Measurements from ENCODE around the gene TMOD1.
"Not testable (repeated sequence)": the region's sequence is repeated elsewhere in the genome, so short reads cannot be mapped to it uniquely, and the experiment has no call there.

The TMOD1 gene

DNA sequence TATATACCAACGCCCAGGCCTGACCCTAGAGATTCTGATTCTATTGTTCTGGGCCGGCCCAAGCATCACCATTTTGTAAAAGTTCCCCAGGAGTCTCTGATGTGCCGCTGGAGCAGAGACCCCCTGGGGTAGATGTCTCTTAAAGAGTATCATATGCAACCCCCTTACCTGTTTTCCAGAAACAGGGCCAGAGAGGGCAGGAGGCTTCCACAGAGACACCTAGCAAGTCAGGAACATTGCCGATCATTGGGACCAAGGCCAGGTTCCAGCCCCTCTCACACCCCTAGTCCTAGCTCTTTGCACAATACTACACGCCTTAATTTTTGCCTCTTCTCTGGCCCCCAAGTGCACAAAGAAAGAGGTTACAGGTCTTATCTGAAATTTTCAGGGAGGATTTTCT is 63.8 kb downstream of the TMOD1 start:
- DNase-seq (ENCODE audit: low read depth in 2 of 2) = no peak

DNA sequence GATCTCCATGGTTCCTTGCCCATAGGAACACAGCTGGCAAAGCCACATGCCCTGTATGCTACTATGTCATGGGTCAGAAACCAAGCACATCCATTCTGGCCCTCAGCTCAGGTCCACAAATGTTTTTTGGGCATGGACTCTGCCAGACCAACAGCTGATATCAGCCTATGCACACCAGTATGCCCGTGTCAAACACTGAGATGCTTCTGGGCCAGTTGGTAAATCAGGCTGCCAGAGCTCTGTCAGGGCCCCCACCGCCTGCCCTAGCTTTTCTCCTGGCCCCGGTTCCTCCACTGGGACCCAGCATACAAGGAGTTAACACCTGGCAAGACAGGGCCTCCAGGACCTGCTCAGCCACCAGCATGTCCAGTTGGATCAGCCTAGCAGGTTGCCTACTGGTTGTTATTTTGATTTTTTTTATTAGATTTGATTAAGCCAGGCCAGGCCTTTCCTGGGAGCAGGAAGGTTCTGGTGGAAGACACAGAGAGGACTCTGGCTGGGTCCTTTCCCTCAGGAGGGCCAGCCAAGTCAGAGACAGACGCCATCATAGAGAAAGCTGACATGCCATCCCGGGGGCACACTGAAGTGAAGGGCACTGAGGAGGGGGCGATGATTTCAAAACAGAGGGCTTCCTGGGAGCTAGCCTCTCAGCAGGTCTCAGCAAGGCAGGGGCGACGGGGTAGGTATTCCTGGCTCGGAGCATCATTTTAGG is 65.9 kb downstream of the TMOD1 start:
- no peak for DNase-seq (ENCODE audit: low read depth in 2 of 2)

- no peak for DNase-seq (ENCODE audit: low read depth in 2 of 2)
Measured at GRCh38 chr9:97567894-97568202, 66.4 kb downstream of the TMOD1 start.

DNA sequence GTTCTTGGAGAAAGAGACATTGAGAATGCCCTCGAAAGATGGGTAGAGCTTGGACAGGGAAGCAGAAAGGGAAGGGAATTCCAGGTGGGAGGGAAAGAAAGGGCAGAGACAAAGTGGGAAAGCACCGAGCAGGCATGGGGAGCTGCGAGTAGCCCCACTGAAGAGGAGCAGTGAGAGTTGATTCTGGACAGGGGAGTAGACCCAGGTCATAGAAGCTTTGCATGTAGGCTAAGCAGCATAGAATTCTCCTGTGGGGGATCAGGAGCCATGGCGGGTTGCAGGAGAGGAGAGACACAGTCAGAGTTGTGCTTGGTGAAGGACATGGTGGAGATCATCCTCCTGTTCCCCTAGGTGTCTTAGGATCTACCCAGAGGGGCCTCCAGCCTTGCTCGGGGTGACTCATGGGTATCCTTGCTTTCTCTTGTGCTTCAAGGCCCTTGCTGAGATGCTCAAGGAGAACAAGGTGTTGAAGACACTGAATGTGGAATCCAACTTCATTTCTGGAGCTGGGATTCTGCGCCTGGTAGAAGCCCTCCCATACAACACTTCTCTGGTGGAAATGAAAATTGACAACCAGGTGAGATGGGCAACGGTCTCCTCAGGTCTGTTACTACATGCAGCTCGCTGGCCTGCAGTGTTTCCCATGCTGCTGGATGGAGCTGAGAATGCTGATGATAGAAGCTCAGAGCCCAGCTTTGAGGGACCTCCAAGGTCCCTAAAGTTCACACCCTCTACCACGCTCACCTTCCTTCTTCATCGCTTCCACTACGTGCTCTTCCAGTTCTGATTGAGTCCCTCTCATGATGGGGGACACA is 67.2 kb downstream of the TMOD1 start:
- no peak for DNase-seq (ENCODE audit: low read depth in 2 of 2)

DNA sequence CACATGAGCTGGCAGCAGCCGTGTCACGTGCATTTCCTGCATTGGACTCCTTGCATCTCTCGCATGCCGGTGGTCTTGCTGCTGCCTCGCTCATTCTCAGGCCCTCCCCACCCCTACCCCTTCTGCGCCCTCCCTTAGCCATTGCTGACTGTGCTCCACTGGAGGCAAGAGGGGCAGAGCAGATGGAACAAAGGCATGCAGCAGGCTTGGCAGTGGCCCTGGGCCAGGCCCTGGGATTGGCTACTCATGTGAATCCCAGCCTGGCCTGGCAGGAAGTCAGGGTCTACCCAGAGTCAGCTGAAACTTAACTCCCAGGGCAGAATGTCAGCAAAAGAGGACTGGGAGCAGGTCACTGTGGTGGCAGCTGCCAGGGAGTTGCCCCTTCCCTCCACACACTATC is 69.4 kb downstream of the TMOD1 start:
- DNase-seq (ENCODE audit: low read depth in 2 of 2) = no peak

- no peak for DNase-seq (ENCODE audit: low read depth in 2 of 2)
Measured at GRCh38 chr9:97571664-97572063, 70.2 kb downstream of the TMOD1 start.

DNA sequence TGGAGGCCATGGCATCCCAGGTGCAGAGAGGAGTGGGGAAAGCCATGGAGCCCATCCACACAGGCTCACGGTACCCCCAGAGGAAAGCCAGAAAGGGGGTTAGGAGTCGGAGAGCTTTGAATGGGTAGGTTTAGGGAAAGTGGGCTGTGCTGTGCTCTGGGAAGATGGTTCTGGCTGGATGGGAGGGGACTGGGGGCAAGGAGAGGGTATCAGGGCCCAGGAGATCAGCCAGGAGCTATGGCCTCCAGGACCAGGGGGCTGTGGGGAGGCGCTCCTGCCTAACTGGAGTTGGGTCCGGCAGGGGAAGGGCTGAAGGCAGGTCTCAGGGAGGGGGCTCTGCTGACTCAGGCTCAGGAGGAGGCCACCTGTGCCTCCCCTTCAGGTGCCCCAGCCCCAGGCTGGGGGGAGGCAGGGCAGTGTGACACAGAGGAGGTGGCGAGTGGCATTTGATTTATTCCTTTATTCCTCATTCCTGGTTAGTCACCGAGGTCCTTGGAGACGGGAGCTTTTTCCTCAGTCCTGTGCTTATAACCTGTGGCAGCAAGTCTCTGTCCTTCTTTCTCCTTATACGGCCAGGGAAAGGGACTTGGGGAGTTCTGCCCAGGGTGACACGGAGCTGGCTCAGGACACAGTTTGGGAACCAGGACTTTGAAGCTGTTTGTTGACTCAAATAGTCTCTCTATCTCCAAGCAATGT is 70.9 kb downstream of the TMOD1 start:
- no peak for DNase-seq (ENCODE audit: low read depth in 2 of 2)

DNA sequence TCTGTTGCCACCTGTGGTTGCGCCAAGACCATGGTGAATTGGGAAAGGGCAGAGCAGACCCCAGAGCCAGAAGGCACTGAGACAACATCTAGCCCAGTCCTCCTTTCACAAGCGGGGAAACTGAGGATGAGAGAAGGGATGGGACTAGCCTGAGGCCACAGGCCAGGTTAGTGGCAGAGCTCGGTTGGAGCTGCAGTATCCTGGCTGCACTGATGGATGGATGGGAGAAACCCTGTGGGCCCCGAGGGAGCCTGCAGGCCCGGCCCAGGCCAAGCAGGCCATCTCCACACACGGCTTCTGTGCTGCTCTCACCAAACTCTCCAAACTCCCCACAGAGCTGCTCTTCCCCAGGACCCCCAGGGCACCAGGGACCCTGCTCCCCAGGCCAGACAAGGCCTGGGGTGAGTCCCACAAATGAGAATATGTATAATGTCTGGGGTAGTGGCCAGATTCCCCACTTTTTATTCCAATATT is 71.5 kb downstream of the TMOD1 start:
- no peak for DNase-seq (ENCODE audit: low read depth in 2 of 2)

DNA sequence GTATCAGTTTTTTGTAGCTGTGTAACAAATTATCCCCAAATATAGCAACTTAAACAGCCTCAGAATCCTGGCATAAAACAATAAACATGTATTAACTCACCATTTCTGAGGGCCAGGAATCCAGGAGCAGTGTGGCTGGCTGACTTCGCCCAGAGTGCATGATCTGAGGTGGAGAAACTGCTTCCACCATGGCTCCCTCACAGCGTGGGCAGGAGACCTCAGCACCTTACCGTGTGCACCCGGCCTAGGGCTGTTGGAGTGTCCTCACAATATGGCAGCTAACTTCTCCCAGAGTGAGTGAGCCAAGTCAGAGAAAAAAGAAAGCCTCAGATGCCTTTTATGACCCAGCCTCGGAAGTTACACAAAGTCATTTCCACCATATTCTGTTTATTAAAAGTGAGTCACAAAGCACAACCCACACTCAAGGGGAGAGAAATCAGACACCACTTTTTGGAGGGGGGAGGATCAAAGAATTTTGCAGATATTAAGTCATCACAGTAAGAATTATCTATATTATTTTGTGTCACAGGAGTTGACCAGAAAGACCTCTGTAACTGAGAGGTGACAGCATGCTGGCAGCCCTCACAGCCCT is 72.1 kb downstream of the TMOD1 start:
- DNase-seq (ENCODE audit: low read depth in 2 of 2) = no peak

- not testable (repeated sequence) for DNase-seq (ENCODE audit: low read depth in 2 of 2)
Measured at GRCh38 chr9:97574101-97574571, 72.7 kb downstream of the TMOD1 start.

DNA sequence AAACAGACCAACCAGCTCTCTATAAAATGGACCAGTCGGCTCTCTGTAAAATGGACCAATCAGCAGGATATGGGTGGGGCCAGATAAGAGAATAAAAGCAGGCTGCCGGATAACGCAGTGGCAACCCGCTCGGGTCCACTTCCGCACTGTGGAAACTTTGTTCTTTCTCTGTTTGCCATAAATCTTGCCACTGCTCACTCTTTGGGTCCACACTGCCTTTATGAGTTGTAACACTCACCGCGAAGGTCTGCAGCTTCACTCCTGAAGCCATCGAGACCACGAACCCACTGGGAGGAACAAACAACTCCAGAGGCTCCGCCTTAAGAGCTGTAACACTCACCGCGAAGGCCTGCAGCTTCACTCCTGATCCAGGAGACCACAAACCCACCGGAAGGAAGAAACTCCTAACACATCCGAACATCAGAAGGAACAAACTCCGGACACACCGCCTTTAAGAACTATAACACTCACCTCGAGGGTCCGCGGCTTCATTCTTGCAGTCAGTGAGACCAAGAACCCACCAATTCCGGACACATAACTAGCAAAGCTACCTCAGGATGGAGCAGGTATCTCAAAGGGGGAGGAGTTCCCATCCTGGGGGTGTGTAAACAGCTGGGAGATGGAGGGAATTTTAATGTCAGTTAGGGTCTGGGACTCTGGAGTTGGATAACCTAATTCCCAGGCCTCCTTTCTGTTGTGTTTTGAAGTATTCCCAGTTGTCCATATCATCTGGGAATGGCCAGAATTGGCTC is 73.6 kb downstream of the TMOD1 start:
- DNase-seq (ENCODE audit: low read depth in 2 of 2) = peak; percentile 23 to 27

DNA sequence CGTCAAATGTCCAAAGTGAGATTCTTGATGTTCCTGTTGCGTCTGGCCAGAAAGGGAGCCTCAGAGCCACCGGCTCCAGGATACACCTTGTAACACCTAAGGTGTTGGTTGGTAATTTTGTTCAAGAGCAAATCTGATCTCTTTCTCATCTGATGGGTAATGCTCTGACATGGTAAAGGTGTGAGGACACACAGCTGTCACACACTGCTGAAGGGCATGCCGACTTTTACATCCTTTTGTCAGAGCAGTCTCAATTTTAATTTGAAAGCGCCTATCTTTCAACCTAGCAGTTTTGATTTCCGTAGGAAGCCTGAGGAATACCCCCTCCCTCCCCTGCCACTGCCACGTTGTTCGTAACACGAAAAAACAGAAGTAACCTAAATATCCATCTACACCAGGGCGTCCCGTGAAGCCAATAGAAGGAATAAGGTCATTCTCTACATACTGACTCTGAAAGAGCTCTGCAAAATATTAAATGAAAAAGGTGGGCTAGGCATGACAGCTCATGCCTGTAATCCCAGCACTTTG is 74.3 kb downstream of the TMOD1 start:
- no peak for DNase-seq (ENCODE audit: low read depth in 2 of 2)

DNA sequence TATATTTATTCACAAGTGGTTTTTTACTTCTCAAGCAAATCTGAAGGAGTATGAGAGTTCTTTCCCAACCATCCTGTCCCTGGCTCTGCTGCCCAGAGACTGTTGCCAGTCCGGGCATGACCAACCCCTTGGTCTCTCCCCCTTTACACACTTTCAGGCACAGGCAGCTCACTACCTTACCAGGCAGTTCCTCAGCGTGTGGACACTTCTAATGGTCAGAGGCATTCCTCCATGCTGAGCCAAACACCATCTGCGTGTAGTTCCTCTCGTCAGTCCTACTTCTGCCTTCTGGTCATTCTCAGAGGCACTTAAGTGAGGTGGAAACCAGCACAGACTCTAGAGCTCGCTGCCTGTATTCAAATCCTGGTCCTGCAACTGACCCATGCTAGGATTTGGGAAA is 75.6 kb downstream of the TMOD1 start:
- DNase-seq (ENCODE audit: low read depth in 2 of 2) = no peak

DNA sequence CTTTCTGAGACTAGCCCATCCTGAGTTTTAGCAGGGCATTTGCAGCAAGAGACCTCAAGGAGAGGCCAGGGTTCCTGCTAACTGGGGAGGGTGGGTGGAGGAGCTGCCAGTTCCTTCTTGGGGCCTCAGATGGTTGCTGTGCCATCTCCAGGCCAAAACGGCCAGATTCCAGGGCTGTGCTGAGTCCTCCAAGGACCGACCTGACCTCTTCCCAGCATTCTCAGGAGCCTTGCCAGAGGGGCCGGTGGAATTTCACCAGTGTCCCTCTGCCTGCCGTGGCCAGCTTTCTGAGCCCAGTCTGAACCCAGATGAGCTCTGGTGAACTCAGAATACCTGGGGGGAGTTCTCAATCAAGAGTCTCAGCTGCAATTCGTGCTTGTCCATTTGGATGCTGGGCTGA is 77.4 kb downstream of the TMOD1 start:
- no peak for DNase-seq (ENCODE audit: low read depth in 2 of 2)

DNA sequence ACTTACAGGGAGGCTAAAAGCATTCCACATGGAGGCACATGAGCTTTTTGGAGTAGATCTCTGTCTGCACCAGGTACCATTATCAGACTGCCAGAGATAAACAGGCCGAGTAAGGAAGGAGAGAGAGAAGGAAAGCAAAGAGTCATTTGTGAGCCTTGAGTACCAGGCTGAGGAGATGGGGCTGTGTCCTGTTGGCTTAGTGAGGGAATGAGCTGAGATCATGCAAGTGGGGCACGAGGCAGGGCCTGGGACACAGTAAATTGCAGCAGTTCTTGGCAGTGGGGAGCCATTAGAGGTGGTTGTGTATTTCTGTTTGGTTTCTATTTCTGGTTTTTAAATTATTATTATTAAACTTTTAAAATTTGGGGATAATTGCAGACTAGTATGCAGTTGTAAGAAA is 78.4 kb downstream of the TMOD1 start:
- DNase-seq (ENCODE audit: low read depth in 2 of 2) = no peak

DNA sequence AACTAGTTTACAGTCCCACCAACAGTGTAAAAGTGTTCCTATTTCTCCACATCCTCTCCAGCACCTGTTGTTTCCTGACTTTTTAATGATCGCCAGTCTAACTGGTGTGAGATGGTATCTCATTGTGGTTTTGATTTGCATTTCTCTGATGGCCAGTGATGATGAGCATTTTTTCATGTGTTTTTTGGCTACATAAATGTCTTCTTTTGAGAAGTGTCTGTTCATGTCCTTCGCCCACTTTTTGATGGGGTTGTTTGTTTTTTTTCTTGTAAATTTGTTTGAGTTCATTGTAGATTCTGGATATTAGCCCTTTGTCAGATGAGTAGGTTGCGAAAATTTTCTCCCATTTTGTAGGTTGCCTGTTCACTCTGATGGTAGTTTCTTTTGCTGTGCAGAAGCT is 80.1 kb downstream of the TMOD1 start:
- DNase-seq (ENCODE audit: low read depth in 2 of 2) = not testable (repeated sequence)

DNA sequence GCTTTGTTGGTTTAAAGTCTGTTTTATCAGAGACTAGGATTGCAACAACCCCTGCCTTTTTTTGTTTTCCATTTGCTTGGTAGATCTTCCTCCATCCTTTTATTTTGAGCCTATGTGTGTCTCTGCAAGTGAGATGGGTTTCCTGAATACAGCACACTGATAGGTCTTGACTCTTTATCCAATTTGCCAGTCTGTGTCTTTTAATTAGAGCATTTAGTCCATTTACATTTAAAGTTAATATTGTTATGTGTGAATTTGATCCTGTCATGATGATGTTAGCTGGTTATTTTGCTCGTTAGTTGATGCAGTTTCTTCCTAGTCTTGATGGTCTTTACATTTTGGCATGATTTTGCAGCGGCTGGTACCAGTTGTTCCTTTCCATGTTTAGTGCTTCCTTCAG is 83.3 kb downstream of the TMOD1 start:
- not testable (repeated sequence) for DNase-seq (ENCODE audit: low read depth in 2 of 2)

DNA sequence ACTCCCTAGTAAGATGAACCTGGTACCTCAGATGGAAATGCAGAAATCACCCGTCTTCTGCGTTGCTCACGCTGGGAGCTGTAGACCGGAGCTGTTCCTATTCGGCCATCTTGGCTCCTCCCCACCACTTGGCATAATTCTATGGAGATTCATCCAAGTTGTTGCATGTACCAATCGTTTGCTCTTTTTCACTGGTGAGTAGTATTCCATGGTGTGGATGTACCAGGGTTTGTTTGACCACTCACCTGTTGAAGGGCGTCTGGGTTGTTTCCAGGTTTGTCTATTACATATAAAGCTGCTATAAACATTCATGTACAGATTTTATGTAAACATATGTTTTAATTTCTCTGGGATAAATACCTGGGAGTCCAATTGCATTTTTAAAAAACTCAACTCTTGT is 85.4 kb downstream of the TMOD1 start:
- not testable (repeated sequence) for DNase-seq (ENCODE audit: low read depth in 2 of 2)

DNA sequence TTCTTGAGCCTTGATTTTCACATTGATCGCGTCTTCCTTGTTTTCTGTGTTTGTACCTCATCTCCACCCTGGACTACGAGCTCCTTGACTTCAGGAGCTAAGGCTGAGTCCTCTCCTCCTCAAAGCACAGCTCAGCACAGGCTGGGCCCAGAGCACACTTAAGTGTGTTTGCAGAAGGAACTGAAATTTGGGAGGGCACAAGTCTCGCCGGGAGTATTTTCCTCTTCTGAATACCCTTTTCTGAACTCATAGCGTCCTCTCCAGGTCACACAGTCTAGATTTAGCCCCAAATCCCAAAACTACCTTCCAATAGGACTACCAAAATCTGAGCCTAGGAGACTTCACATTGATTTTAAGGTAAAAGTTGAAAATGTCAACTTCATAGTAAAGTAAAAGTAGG is 90.1 kb downstream of the TMOD1 start:
- DNase-seq (ENCODE audit: low read depth in 2 of 2) = no peak

DNA sequence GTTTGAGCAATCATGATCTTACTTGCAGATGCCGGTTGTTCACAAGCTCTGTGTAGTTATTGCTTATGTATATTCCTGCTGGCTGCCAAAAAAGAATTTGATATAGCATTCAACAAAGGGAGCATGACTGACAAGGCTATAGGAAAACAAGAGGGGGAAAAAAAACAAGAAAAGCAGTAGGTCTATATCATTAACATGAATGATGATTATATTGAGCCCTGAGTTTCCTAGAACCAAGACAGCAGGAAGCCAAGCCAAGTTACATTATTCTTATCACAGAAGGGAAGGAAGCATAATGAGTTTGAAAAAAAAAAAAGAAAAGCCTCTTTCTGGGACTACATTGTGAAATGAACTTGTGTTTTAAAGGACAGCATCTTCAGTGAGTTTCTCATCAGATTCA is 90.7 kb downstream of the TMOD1 start:
- no peak for DNase-seq (ENCODE audit: low read depth in 2 of 2)

- no peak for DNase-seq (ENCODE audit: low read depth in 2 of 2)
Measured at GRCh38 chr9:97593960-97594359, 92.5 kb downstream of the TMOD1 start.

Data from stimulated activated CD8-positive, alpha-beta memory T cell treated with anti-CD3 and anti-CD28 coated beads, Interleukin-15, amount 100 ng/mL, for 48 hours (primary cell).